ENCODE measurements around the gene ZNF470.

Gene ZNF470

GRCh38 chr19:56567274-56568120 is at the start of gene ZNF470:
Gene ZNF470 (plus strand): TSS chr19:56567468. CDS start chr19:56570312, 2,844 bp downstream.
- DNase-seq (ENCODE audit: low read depth, low spot score), result peak; percentile 80

GRCh38 chr19:56525214-56525860 is 41.9 kb upstream of the ZNF470 start:
- DNase-seq (ENCODE audit: low read depth, low spot score), result no peak

- no peak for DNase-seq (ENCODE audit: low read depth, low spot score)
These were observed 29.8 kb upstream of the ZNF470 start for GRCh38 chr19:56537442-56537841.

- peak; percentile 80 for DNase-seq (ENCODE audit: low read depth, low spot score)
These were observed 29.0 kb upstream of the ZNF470 start for GRCh38 chr19:56538254-56538760.

- DNase-seq (ENCODE audit: low read depth, low spot score), result peak; percentile 49
These were observed 28.5 kb upstream of the ZNF470 start, which contains the start of gene ZFP28 for GRCh38 chr19:56538761-56539263. Gene ZFP28 (plus strand): TSS chr19:56538948. CDS start chr19:56539019, 71 bp downstream.

GRCh38 chr19:56543776-56544175 is 23.5 kb upstream of the ZNF470 start:
- no peak for DNase-seq (ENCODE audit: low read depth, low spot score)

GRCh38 chr19:56547535-56547934 is 19.7 kb upstream of the ZNF470 start:
- no peak for DNase-seq (ENCODE audit: low read depth, low spot score)

- no peak for DNase-seq (ENCODE audit: low read depth, low spot score)
These were observed 12.9 kb upstream of the ZNF470 start for GRCh38 chr19:56554272-56554869.

- no peak for DNase-seq (ENCODE audit: low read depth, low spot score)
These were observed 4.5 kb upstream of the ZNF470 start for GRCh38 chr19:56562766-56563165.

GRCh38 chr19:56566904-56567273 is 379 bp upstream of the ZNF470 start:
- no peak for DNase-seq (ENCODE audit: low read depth, low spot score)

- DNase-seq (ENCODE audit: low read depth, low spot score), result no peak
These were observed 5.3 kb downstream of the ZNF470 start for GRCh38 chr19:56572589-56572988.

- no peak for DNase-seq (ENCODE audit: low read depth, low spot score)
These were observed 6.6 kb downstream of the ZNF470 start for GRCh38 chr19:56573914-56574313.

- no peak for DNase-seq (ENCODE audit: low read depth, low spot score)
These were observed 10.7 kb downstream of the ZNF470 start for GRCh38 chr19:56577719-56578602.

GRCh38 chr19:56594446-56594782 is 27.1 kb downstream of the ZNF470 start:
- no peak for DNase-seq (ENCODE audit: low read depth, low spot score)

GRCh38 chr19:56594783-56595547 is 27.7 kb downstream of the ZNF470 start, which contains the start of gene ZNF71:
Gene ZNF71 (plus strand): TSS chr19:56595302. CDS start chr19:56601559, 6,257 bp downstream.
- peak; percentile 78 for DNase-seq (ENCODE audit: low read depth, low spot score)

GRCh38 chr19:56595548-56595899 is 28.3 kb downstream of the ZNF470 start:
- DNase-seq (ENCODE audit: low read depth, low spot score), result no peak

- DNase-seq (ENCODE audit: low read depth, low spot score), result no peak
These were observed 29.4 kb downstream of the ZNF470 start for GRCh38 chr19:56596676-56597075.

- no peak for DNase-seq (ENCODE audit: low read depth, low spot score)
These were observed 30.4 kb downstream of the ZNF470 start for GRCh38 chr19:56597696-56598095.

- no peak for DNase-seq (ENCODE audit: low read depth, low spot score)
These were observed 34.1 kb downstream of the ZNF470 start for GRCh38 chr19:56601375-56601774.

GRCh38 chr19:56603829-56604228 is 36.6 kb downstream of the ZNF470 start:
- DNase-seq (ENCODE audit: low read depth, low spot score), result no peak

All from activated naive CD8-positive, alpha-beta T cell treated with anti-CD3 and anti-CD28 coated beads, Interleukin-2, amount 50 U/mL, for 16 hours (primary cell).